Upper lobe of left lung (tissue), 4 donors: ENCODE data around the gene EPS8.

Experiments used
- CTCF ChIP-seq, 6 experiments: fragments of 450-650 bp in 4 of 6; fragments of 200-600 bp in 2 of 6; sonication (generic) in 2 of 6; IDR thresholded peaks; one replicate each; pipeline ENCODE4 v1.5.1; 2016 to 2019; ENCODE audit warnings: antibody characterized with exemption in 6 of 6
- EP300 ChIP-seq, 4 donors: sonication (generic); formaldehyde crosslinking; IDR thresholded peaks; one replicate each; pipeline ENCODE4 v1.5.1; 2017; ENCODE audit warnings: antibody characterized with exemption in 4 of 4, control low read depth in 2 of 4
- POLR2A ChIP-seq, 4 donors: fragments of 450-650 bp; IDR thresholded peaks; one replicate each; pipeline ENCODE4 v1.5.1; 2016 to 2017; ENCODE audit warnings: antibody characterized with exemption in 4 of 4, mild to moderate bottlenecking in 2 of 4
- POLR2AphosphoS5 ChIP-seq, 2 donors: sonication (generic); formaldehyde crosslinking; IDR thresholded peaks; one replicate each; pipeline ENCODE4 v1.5.1; 2017; ENCODE audit warnings: antibody characterized with exemption in 2 of 2

GRCh38 chr12:15707516-15708199, 81.5 kb downstream of the EPS8 start:
- TF ChIP-seq CTCF (IDR thresholded peaks at IDR 0.05) (no peak), POLR2AphosphoS5 (IDR thresholded peaks at IDR 0.05) (no peak), POLR2A (IDR thresholded peaks at IDR 0.05) (no peak), EP300 (IDR thresholded peaks at IDR 0.05) (no peak)
